Limb (tissue), 2 donors: ENCODE measurements around the gene VAV2.

Source experiments
- DNase-seq, 2 donors: peaks; one replicate each; pipeline ENCODE4 v3.0.0-alpha.2; 2016; ENCODE audit errors: extremely low spot score in 2 of 2

The VAV2 gene

GRCh38 chr9:133892193-133892920, 99.8 kb downstream of the VAV2 start:
- DNase-seq, result no peak

GRCh38 chr9:133891741-133892140, 100.4 kb downstream of the VAV2 start:
- no peak for DNase-seq

- DNase-seq, result no peak
Measured at GRCh38 chr9:133890583-133890982, 101.5 kb downstream of the VAV2 start.

GRCh38 chr9:133889584-133890301, 102.4 kb downstream of the VAV2 start:
- no peak for DNase-seq

GRCh38 chr9:133888809-133889491, 103.2 kb downstream of the VAV2 start:
- DNase-seq, result no peak

GRCh38 chr9:133888048-133888808, 103.9 kb downstream of the VAV2 start:
- DNase-seq, result no peak

GRCh38 chr9:133887540-133888047, 104.5 kb downstream of the VAV2 start:
- DNase-seq, result no peak

- no peak for DNase-seq
Measured at GRCh38 chr9:133886563-133887501, 105.3 kb downstream of the VAV2 start.

- DNase-seq, result no peak
Measured at GRCh38 chr9:133884907-133885744, 107.0 kb downstream of the VAV2 start.

GRCh38 chr9:133882849-133883755, 109.0 kb downstream of the VAV2 start:
- DNase-seq, result no peak

GRCh38 chr9:133881671-133882381, 110.3 kb downstream of the VAV2 start:
- no peak for DNase-seq

GRCh38 chr9:133880851-133881661, 111.1 kb downstream of the VAV2 start:
- no peak for DNase-seq

GRCh38 chr9:133880136-133880535, 112.0 kb downstream of the VAV2 start:
- DNase-seq, result no peak

- DNase-seq, result peak in 1 of 2 donors; percentile 45
Measured at GRCh38 chr9:133879615-133880014, 112.5 kb downstream of the VAV2 start.

GRCh38 chr9:133878402-133878801, 113.7 kb downstream of the VAV2 start:
- DNase-seq, result no peak

- no peak for DNase-seq
Measured at GRCh38 chr9:133877967-133878366, 114.2 kb downstream of the VAV2 start.

GRCh38 chr9:133877327-133877726, 114.8 kb downstream of the VAV2 start:
- no peak for DNase-seq
